Stomach (tissue), 4 donors: ENCODE data around the gene AAR2.

Experiments
- EP300 ChIP-seq: sonication (generic); formaldehyde crosslinking; IDR thresholded peaks from one replicate; pipeline ENCODE4 v1.6.1; 2017; ENCODE audit warnings: antibody characterized with exemption
- POLR2A ChIP-seq, 4 donors: fragments of 450-650 bp; IDR thresholded peaks; one replicate each; pipeline ENCODE4 v1.6.1; 2016; ENCODE audit warnings: antibody characterized with exemption in 4 of 4, control low read depth in 2 of 4, mild to moderate bottlenecking in 1 of 4, moderate library complexity in 1 of 4

GRCh38 chr20:36273414-36274180, 37.3 kb downstream of the AAR2 start:
- TF ChIP-seq POLR2A (IDR thresholded peaks at IDR 0.05) (no peak), EP300 (no peak)
